ENCODE data around the gene LSM11. TPM values are rescaled to one million over a fixed set of nuclear protein-coding genes. Genes with fewer than 3 reads are reported as not detected.
A peak's percentile ranks its signal among the peaks of the same experiment; 100 is the strongest.

LSM11 gene
- total RNA-seq, 1 donor from 2014 or later = 41.2 TPM

DNA sequence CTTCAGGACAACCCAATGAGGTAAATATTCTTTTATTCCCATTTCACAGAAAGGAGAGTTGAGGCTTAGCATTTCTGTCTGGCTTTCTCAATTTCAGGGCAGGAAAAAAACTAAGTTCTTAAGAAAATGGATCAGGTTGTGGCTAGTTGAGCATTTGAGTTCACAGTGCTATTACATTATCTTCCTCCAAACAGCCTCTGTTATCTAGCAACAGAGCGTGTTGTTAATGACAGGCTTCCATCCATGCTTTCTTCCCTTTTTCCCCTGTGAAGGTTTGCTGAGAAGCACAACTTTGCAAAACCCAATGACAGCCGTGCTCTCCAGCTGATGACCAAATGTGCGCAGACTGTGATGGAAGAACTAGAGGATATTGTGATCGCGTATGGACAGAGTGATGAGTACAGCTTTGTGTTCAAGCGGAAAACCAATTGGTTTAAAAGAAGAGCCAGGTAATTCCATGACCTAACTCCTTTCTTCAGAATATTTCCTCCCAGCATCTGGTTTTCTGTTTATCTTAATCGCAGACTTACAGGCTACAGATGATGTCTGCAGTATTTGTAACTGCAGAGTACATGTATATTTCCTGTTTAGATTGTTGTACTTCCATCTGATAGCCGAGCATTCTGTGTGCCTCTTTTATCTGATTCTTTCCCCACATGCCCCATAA is 10.8 kb upstream of the LSM11 start:
- peak; percentile 14 for DNase-seq (ENCODE audit: low spot score)

DNA sequence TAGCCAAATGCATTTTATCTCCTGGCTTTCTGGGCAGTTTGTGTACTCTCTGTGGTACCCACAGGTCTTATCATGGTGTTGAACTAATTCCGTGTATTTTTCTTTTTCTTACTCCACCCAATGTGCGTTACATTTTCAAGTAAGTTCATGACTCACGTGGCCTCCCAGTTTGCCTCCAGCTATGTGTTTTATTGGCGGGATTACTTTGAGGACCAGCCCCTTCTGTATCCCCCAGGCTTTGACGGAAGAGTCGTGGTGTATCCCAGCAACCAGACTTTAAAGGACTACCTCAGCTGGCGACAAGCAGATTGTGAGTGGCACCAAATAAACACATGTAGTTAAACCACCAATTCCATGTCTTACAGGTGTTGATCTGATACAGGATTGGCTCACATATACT is 9.1 kb upstream of the LSM11 start:
- DNase-seq (ENCODE audit: low spot score) = no peak

DNA sequence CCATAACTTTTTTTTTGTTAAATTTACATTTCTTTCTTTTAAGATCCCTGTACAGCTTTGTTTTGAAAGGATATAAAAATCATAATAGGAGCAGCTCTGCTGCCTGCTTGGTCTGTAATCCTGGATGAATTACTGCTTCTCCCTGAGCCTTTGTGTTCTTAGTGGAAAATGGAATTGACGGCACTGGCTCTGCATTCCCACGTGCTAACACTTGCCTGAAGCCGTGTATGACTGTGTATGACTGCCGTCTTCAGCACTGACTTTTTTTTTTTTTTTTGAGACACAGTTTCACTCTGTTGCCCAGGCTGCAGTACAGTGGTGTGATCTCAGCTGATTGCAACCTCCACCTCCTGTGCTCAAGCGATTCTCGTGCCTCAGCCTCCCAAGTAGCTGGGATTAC is 7.5 kb upstream of the LSM11 start:
- DNase-seq (ENCODE audit: low spot score) = no peak

DNA sequence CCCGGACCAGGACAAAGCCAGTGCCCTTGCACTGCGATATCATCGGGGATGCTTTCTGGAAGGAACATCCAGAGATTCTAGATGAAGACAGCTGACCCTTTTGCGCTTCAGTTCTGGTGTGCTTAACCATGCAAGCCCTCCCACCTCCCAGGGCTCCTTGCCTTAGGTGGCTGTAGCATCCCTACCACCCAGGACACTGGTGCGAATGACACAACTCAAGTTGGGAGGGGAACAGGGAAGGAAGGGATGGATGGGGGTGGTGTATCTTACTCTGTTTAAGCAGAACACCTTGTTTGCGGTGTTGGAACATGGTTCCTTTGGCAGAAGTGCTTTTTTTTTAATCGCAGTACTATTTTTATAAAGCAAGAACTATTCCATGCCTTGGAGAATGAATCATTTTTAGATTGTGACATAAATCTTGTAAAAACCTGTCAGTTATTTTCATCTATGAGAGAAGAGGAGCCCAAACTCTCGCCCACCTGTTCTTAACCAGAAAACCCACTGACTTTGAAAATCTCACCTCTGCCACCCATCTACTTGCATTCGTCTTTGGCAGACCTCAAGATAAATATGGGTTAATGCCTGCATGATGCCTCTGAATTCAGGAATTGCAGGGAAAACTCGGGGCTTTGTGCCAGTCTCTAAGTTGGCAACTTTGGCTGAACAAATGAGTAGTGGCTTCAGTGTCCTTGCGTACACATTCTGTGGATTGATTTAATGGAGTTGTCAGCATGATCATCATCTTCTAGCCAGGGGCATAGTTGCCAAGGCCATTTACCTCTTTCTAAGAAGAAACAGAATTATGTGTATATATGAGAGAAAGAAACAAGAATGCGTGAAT is 3.9 kb upstream of the LSM11 start:
- no peak for DNase-seq (ENCODE audit: low spot score)

DNA sequence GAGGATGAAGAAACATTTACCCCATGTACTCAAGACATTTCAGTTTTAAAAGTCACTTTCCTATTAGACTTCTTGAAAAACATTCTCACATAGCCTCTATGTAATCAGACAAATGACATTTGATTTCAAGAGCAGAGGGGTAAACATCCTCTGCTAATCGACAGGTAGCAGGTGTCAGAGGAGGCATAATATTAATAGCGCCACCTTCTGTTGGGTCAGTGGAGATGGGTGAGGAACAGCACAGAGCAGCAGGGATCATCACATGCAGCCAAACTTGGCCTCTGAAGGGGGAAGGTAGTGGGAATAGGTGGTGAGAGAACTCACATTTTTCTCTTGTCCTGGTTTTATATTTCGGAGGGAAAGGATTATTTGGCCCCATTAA is 3.3 kb upstream of the LSM11 start:
- no peak for DNase-seq (ENCODE audit: low spot score)

DNA sequence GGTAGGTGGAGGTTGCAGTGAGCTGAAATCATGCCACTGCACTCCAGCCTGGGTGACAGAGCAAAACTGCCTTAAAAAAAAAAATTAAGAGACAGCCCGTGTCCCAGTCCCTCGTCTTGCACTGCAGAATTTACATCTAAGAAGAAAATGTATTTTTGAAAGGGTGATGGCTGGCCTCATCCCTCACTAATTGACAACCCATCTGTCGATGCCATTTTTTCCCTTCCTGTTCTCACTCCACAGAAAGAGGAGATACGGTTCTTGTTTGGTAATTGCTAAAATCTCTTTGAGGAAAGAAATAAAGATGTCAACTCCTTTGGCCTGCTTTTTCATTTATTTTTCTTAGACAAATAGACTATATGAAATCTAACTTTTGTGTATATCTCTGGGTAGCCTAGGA is 2.4 kb upstream of the LSM11 start:
- DNase-seq (ENCODE audit: low spot score) = no peak

DNA sequence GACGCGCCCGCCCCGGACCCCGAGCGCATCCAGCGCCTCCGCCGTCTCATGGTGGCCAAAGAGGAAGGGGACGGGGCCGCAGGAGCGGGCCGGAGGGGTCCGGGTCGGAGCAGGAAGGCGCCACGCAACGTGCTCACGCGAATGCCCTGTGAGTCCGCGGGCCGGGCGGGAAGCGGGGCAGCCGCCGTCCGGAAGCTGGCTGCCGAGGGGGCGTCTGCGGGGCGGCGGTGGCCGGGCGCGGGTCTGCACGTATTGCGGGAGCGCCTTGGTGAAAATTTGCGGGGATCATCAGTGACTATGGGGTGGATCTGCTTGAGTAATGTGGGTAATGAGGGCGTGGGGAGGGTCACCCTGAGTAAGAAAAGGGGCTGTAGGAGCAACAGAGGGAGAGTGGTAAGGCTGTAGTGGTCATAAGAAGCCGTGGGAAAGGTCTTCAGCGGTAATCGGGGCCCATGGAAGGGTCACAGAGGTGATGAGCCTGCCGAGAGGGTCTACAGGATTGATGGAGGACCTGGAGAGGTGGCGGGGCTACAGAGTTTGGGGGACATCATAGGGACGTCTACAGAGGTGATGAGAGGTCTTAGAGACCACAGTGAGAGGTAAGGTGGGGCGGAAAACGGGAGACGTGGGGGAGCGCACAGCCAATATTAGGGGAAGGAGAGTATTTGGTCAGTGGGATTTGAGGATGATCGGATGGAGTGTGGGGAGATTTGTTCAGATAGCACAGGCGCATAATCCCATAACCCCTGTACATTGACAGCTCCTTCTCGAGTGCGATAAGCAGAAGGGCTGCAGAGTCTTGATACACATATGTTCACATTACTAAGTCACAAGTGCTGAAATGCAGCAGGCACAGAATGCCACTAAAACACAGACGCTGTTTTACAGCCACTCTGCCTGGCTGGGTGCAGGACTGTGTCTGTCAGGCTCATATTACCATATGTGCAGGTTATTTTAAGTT is 819 bp downstream of the LSM11 start:
- DNase-seq (ENCODE audit: low spot score) = no peak

DNA sequence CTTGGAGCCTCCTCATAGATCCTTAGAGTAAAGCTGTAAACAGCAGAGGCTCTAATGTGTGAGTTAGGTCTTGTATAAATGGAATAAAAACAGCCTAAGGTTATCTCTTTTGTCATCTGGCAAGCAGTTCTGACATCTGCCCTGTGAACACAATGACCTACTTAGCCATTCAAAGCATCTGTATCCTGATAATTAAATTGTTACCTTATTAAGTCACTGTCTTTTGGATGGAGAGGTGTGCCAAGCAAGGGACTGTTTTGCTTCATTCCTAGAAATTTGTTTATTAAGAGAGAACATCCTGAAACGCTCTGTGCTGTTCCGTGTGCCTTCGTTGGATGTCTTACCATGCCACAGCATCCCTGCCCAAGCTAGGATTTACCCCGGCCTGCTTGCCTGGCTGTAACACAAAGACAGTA is 1.5 kb downstream of the LSM11 start:
- DNase-seq (ENCODE audit: low spot score) = no peak

DNA sequence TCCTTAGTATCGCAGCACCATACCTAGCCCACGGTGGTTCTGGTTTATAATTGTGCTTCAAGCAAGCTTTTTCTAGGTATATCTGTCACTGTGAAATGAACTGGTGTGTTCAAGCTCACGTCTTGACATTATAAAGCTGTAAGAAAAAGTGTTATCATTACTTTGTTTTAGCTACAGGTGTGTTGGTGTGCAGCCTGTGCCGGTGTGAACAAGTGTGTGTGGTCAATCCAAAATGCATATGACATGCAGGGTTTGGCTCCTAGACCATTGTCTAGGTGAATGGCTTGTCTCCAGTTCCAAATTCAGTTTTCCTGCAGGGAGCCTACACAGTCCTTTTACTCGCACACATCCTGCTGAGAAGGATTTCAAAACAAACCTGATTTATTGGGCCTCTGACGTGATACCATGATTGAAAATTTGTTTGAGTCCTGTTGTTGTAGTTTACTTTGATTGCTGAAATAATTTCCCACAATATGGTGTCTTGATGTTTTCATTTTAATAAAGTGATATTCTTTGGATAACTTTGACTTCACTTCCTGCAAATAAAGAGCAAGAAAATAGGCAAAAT is 3.7 kb downstream of the LSM11 start:
- no peak for DNase-seq (ENCODE audit: low spot score)

DNA sequence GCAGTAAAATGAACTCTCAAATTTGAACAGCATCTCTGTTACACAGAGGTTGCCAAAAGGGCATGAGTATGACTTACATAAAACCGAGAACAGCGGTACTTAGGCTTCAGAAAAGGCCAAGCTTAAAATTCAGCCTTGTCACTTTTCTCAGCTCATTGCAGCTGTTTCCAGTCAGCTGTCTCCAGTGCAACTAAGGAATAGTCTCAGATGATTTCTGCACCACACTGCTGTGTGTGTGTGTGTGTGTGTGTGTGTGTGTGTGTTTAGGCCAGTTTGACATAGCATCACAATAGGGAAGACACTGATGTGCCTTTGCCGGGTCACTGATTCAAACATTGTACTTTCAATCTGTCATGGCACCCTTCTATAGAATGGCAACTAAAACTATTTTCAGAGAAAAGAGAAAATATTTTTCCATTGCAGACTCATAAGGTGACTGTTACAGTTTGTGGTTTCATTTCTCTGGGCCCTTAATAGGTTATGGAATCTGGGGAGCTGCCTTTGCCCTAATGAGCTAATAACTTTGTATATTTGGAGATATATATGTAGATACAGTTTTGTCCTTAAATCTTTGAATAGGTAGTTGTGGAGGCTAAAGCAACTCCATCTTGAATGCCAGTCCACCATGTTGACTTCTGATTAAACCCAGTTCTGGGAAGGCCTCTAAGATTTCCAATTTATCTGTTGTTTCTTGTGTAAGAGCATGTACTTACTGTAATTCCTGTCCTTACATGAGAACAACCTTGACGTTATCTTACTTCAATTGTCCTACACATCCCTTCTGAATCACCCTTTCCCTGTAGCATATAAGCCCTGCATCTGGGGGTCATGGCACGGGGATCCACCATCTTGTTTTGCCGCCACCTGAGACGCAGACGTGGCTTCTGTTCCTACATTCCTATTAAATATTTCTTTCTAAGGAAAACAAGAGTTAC is 4.5 kb downstream of the LSM11 start:
- no peak for DNase-seq (ENCODE audit: low spot score)

DNA sequence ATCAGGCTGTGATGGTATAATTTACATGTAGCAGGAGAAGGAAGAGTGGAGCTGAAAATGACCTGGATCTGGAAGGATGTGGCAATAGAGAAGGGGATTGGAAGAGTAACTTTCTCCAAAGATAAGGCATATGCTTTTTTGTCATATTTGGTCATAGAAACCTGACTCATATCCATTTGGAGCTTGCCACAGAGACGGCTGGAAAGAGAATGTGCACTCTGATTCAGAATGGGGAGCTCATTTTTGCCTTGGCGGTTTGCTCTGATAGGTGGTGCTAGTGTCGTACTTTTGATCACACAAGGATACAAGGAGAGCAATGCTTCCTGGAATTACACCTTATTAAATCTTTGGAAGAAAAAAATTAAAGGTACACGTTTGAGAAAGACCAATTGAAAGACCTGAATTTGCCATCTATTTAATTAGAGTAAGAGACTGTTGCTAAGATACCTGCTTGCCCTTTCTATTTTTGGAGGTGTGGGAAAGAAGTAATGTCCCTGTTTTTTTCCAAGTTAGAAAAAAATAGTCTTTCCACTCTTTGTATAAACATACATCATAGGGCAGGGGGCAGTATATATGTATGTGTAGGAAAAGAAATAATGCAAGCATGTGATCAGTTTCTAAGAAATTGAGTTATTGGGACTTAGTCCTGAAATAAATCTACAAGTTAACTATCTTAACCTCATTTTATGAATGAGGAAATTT is 5.4 kb downstream of the LSM11 start:
- DNase-seq (ENCODE audit: low spot score) = peak; percentile 66

DNA sequence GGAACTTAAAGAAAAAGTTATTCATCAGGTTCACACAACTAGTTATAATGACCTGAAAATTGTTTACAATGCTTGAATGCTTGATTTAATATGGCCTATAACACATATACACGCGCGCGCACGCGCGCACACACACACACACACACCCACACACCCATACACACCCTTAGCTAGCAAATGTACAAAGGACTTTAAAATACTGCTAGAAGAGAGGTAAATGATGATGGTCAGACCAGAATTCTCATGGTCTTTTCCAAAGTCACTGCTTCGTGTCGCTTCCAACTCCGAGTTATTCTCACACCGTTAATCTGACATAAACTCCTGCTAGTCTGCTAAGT is 5.9 kb downstream of the LSM11 start:
- DNase-seq (ENCODE audit: low spot score) = no peak

DNA sequence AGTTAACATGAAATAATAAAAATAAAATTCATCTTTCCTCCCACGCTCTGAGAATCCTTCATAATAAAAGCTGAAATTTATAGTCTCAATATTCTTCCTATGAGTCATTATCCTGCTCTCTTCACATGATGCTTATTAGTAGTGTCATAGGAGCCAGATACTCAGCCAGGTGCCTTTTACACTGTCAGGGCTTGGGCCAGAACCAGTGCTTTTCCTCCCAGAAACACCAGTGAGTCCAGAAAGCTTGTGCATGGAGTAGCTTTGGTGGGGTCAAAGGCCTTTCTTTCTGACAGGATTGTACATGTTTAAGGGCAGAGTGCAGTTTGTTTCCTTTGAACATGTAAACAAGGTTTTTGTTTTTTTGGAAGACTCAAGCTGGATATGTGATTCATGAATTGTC is 6.8 kb downstream of the LSM11 start:
- no peak for DNase-seq (ENCODE audit: low spot score)

DNA sequence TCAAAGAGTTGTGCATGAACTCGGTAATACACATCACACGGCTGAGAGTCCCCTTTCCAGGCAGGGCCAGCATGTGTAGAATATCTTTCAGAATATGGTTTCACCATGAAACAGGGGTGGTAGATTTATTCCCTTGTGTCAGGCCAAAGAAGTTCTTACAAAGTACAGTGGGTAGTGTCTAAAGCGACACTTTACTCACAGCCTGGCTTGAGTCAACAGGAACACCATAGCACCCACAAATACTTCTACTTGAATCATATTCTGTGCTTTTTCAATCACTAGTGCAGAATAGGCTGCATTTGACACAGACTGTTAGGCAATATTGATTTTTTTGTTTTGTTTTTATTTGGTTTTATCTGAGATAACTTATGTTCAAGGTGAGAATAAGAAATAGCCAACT is 12.6 kb downstream of the LSM11 start:
- DNase-seq (ENCODE audit: low spot score) = no peak

DNA sequence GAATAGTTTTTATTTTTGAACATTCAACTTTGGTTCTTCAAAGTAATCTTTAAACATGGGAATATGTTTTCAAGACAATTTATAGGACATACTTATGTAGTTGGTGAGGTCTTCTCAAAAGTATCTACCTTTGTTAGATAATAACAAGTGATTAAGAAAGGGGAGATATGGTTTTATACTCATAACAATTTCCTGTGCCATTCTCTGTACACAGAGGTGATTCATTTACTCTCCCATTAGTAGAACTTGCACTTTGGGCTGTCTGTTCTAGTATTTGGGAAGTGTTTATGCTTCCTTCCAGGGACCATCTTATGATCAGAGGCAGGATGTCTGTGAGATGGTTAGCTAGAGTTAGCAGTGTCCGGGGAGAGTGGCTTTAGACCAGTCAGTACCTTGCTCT is 15.2 kb downstream of the LSM11 start:
- DNase-seq (ENCODE audit: low spot score) = no peak

DNA sequence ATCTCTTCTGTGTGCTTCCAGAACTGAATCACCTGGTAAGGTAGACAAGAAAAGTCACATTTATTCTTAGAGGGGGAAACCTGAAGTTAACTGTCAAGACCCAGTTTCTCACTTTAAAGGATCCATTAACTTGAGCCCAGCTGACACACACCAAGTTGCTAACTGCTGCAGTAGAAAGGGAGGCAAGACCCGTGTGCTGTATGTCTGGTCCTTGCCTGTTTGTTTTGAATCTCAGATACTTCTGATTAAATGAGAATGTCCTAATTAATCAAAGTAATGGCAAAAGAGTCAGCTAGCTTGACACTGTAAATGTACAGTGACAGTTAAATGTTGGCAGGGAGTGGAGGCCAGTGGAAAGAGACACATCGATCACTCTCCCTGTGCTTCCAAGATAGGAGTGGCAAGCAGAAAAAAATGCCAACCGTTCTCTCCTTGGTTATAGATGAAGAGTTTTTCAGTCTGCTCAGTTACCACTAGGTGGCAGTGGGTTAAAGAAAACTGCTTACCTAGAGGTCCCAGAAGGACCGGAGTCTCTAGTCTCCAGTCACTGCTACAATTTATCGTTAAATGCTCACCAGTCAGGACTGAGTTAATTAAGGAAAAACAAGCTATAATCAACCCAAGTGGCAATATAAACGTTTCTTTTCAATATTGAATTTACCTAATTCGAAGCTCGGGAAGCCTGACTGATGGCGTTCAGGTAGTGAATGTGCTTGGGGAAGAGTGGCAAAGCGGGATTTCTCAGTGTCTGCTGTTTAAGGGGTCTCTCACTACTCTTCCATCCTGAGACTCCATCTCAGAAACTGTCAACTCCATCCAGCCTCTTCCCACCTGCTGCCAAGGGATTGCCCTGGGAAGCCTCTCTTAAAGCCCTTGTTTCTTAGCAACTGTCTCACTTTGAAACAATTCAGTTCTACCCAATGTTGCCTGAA is 18.4 kb downstream of the LSM11 start:
- peak; percentile 63 for DNase-seq (ENCODE audit: low spot score)

DNA sequence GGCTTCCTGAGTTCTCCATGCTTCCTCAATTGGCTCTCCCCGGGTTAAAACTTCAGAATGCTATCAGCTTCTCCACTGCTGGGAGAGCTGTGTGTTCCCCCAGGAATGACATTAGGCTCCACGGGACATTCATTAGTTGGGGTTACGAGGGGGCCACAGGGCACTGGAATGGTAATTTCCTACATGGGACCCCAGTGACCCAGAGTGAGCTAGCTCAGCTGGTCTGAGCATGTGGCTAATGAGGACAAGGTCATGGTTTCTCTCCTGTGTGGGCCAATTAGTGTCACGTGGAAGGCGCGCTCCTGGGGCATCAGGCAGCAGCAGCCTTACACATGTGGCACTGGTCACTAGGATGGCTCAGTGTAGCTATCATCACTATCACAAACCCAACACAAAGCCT is 21.0 kb downstream of the LSM11 start:
- no peak for DNase-seq (ENCODE audit: low spot score)

DNA sequence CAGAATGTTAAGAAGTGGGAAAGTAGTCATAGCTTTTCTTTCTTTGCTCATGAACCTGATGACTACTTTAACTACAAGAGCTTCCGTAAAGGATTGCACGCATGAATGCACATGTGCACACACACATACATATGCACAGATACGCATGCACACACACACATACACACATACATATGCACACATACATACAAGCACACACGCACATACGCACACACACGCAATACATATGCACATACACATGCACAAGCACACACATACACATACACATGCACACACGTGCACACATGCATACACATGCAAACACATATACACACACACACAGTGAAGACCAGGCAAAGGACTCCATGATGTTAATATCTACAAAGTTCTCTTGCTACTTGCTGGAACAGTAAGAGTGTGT is 22.9 kb downstream of the LSM11 start:
- DNase-seq (ENCODE audit: low spot score) = no peak

DNA sequence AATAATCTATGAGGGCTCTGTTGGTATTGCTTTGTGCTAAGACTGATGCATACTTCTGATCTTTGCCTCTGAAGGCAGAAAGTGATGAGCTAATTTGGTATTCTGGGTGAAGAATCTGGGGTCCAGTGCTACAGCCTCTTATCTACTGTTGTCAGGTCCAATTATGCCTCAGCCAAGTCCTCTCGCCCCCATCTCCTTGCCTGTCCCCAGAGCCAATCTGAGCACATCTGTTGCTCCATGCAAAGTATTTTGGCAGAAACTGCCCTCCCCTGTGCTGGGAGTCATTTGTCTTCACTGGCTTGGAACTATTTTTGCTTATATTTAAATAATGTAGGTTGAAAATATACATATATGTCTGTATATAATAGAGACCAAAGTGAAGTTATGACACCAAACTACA is 23.4 kb downstream of the LSM11 start:
- no peak for DNase-seq (ENCODE audit: low spot score)

Measured in umbilical cord (tissue), 2 donors.